Activated CD8-positive, alpha-beta memory T cell treated with anti-CD3 and anti-CD28 coated beads, Interleukin-2, amount 50 U/mL, for 24 hours (primary cell): ENCODE data around the gene TTC33.
"Not testable (repeated sequence)": the region's sequence is repeated elsewhere in the genome, so short reads cannot be mapped to it uniquely, and the experiment has no call there.

Source experiments
- DNase-seq: peaks from one replicate; pipeline ENCODE4 v3.0.0-alpha.2; 2020; ENCODE audit errors: extremely low read depth

TTC33 gene

GRCh38 chr5:40717281-40717680, 38.5 kb downstream of the TTC33 start:
- DNase-seq, result no peak

GRCh38 chr5:40716590-40716989, 39.2 kb downstream of the TTC33 start:
- no peak for DNase-seq

GRCh38 chr5:40716000-40716399, 39.8 kb downstream of the TTC33 start:
- no peak for DNase-seq

GRCh38 chr5:40714001-40714400, 41.8 kb downstream of the TTC33 start:
- DNase-seq, result no peak

GRCh38 chr5:40710575-40710974, 45.2 kb downstream of the TTC33 start:
- not testable (repeated sequence) for DNase-seq

- DNase-seq, result not testable (repeated sequence)
These were observed 50.3 kb downstream of the TTC33 start for GRCh38 chr5:40705484-40705883.

GRCh38 chr5:40702027-40702426, 53.7 kb downstream of the TTC33 start:
- DNase-seq, result not testable (repeated sequence)

GRCh38 chr5:40700116-40700782, 55.5 kb downstream of the TTC33 start:
- no peak for DNase-seq

- DNase-seq, result no peak
These were observed 61.3 kb downstream of the TTC33 start for GRCh38 chr5:40694433-40694832.

GRCh38 chr5:40691894-40692293, 63.9 kb downstream of the TTC33 start:
- DNase-seq, result no peak

GRCh38 chr5:40690267-40690666, 65.5 kb downstream of the TTC33 start:
- DNase-seq, result no peak

GRCh38 chr5:40689438-40689837, 66.3 kb downstream of the TTC33 start:
- DNase-seq, result no peak

GRCh38 chr5:40688996-40689395, 66.8 kb downstream of the TTC33 start:
- no peak for DNase-seq

GRCh38 chr5:40688127-40688761, 67.5 kb downstream of the TTC33 start:
- peak; percentile 78 for DNase-seq

GRCh38 chr5:40687321-40687720, 68.4 kb downstream of the TTC33 start:
- DNase-seq, result no peak

- DNase-seq, result no peak
These were observed 69.7 kb downstream of the TTC33 start for GRCh38 chr5:40685976-40686486.

GRCh38 chr5:40685193-40685592, 70.6 kb downstream of the TTC33 start:
- DNase-seq, result no peak

GRCh38 chr5:40683305-40683704, 72.5 kb downstream of the TTC33 start:
- no peak for DNase-seq

GRCh38 chr5:40682154-40683017, 73.4 kb downstream of the TTC33 start:
- DNase-seq, result no peak

GRCh38 chr5:40681363-40682153, 74.2 kb downstream of the TTC33 start:
- DNase-seq, result no peak

- DNase-seq, result no peak
These were observed 74.9 kb downstream of the TTC33 start for GRCh38 chr5:40680741-40681362.
